H1 (cell line): ENCODE data around the gene GALNT17.

Experiments used
- POLR2A ChIP-seq, 2 experiments: IDR thresholded peaks; 1 replicate in 1 of 2; 2 replicates in 1 of 2; pipeline ENCODE4 v1.6.1; 2011; ENCODE audit warnings: low read depth in 2 of 2, low read length in 2 of 2, mild to moderate bottlenecking in 2 of 2; ENCODE audit errors: control extremely low read depth in 1 of 2
- SRF ChIP-seq: IDR thresholded peaks from 2 replicates; pipeline ENCODE4 v1.6.1; 2011; ENCODE audit warnings: mild to moderate bottlenecking, low read depth, low read length, moderate library complexity
- TF ChIP-seq, protein P1 (sequence below), 3 experiments: IDR thresholded peaks; 1 replicate in 2 of 3; 2 replicates in 1 of 3; pipeline versions ENCODE4 v1.5.1 to v1.6.1; 2011; ENCODE audit warnings: low read length in 3 of 3, mild to moderate bottlenecking in 3 of 3, inconsistent platforms in 2 of 3, low read depth in 1 of 3, moderate library complexity in 1 of 3; ENCODE audit not compliant: insufficient read depth in 1 of 3; ENCODE audit errors: control extremely low read depth in 1 of 3

DNA sequence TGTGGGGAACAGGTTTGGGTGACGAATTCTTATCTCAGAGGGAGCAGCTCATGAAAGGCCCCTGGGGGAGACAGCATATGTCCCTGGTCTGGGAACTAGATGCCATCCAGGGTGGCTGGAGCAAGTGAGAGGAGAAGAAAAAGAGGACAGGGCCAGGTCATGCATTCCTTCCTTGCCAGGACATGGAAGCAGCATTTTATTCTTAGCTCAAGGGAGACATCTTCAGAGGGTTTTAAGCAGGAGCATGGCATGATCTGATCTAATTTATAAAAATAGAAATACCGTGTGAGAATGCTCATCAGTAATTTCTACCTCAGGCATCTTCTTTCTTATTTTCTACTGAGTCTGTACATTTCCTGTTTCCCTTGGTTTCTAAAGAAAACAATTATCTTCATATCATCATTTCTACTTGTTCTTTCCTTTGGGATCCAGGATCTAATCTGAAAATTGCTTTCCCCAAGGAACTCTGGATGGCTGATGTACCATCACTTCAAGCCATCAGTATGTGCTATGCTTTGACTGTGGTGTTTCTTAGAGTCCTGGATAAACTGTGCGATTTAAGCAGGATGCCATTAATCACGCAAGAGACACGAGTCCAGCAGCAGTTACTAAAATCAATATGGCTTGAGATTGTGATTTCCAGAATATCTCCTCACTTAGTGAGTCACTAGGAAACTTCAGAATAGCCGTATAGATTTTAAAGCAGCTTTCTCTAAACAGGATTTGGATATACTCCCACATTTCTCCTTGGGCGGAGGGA, 386.2 kb downstream of the GALNT17 start:
- TF ChIP-seq, protein P1, sequence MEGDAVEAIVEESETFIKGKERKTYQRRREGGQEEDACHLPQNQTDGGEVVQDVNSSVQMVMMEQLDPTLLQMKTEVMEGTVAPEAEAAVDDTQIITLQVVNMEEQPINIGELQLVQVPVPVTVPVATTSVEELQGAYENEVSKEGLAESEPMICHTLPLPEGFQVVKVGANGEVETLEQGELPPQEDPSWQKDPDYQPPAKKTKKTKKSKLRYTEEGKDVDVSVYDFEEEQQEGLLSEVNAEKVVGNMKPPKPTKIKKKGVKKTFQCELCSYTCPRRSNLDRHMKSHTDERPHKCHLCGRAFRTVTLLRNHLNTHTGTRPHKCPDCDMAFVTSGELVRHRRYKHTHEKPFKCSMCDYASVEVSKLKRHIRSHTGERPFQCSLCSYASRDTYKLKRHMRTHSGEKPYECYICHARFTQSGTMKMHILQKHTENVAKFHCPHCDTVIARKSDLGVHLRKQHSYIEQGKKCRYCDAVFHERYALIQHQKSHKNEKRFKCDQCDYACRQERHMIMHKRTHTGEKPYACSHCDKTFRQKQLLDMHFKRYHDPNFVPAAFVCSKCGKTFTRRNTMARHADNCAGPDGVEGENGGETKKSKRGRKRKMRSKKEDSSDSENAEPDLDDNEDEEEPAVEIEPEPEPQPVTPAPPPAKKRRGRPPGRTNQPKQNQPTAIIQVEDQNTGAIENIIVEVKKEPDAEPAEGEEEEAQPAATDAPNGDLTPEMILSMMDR (IDR thresholded peaks at IDR 0.05; ENCODE audit: control extremely low read depth in 1 of 3, insufficient read depth in 1 of 3, low read depth in 1 of 3, low read length in 3 of 3): no peak
- TF ChIP-seq POLR2A (IDR thresholded peaks at IDR 0.05; ENCODE audit: control extremely low read depth in 1 of 2, low read depth in 2 of 2, low read length in 2 of 2) (no peak), SRF (no peak)
